ENCODE data around the gene RGS7.

DNA sequence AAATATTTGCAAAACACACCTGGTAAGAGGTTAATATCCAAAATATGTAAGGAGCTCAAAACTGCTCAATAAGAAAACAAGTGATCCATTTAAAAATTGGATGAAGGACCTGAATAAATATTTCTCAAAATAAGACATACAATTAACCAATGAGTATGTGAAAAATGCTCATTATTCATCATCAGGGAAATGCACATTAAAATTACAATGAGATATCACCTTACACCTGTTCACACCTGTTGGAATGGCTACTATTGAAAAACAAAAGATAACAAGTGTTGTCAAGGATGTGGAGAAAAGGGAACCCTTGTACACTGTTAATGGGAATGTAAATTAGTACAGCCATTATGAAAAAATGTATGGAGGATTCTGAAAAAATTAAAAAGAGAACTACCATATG is 609.1 kb downstream of the RGS7 start:
- TF ChIP-seq CTCF (IDR thresholded peaks at IDR 0.05) (no peak), POLR2A (IDR thresholded peaks at IDR 0.05) (no peak)

Measured in Peyer's patch (tissue), 4 donors.